ENCODE data around the gene BTC. TPM values are rescaled to one million over a fixed set of nuclear protein-coding genes. Genes with fewer than 3 reads are reported as not detected.

BTC gene
- total RNA-seq, 2 donors from 2014 or later, result 0.09 to 0.24 TPM

- Histone ChIP-seq H3K27me3 (ENCODE audit: control insufficient read depth, insufficient read depth, low read length, poor library complexity, severe bottlenecking) (no peaks in the 10 kb centered on the region), H3K9me3 (ENCODE audit: control insufficient read depth, low read length) (no peaks in the 10 kb centered on the region), H3K27ac (ENCODE audit: low read depth, low read length) (no peak overlapping the region), H3K9ac (ENCODE audit: extremely low read depth, low read length, poor library complexity, severe bottlenecking) (no peak overlapping the region), H3K4me3 (ENCODE audit: low read length) (no peak overlapping the region), H3K36me3 (ENCODE audit: control insufficient read depth, insufficient read depth, low read length) (no peaks in the 10 kb centered on the region), H3K4me1 (ENCODE audit: control insufficient read depth, insufficient read depth, low read length) (peaks cover 3% of the 10 kb centered on the region)
- Mint-ChIP-seq H3K27ac (no peak overlapping the region), H3K4me1 (peaks cover 3% of the 10 kb centered on the region), H3K9me3 (peaks cover 21% of the 10 kb centered on the region), H3K27me3 (ENCODE audit: insufficient read depth) (no peaks in the 10 kb centered on the region), H3K4me3 (no peak overlapping the region), H3K36me3 (ENCODE audit: low read depth) (no peaks in the 10 kb centered on the region)
- peak; percentile 61 for TF ChIP-seq CTCF (conservative IDR thresholded peaks at IDR 0.05)
- 97% methylated on average over 1 of the region's 1 CpG; no CpG with 5 or more reads in 1 of the 2 experiments for WGBS, 2 experiments (ENCODE audit: insufficient coverage in 1 of 2, insufficient read length in 1 of 2)
- no peak for DNase-seq
Observed at GRCh38 chr4:74830928-74831327, 36.6 kb upstream of the BTC start.

- Mint-ChIP-seq H3K27ac (no peak overlapping the region), H3K27me3 (ENCODE audit: insufficient read depth) (no peaks in the 10 kb centered on the region), H3K36me3 (ENCODE audit: low read depth) (no peaks in the 10 kb centered on the region), H3K4me3 (no peak overlapping the region), H3K4me1 (peaks cover 18% of the 10 kb centered on the region), H3K9me3 (no peaks in the 10 kb centered on the region)
- 77 to 92% methylated on average over 1 of the region's 1 CpG for WGBS, 2 experiments (ENCODE audit: insufficient coverage in 1 of 2, insufficient read length in 1 of 2)
- Histone ChIP-seq H3K27me3 (ENCODE audit: control insufficient read depth, insufficient read depth, low read length, poor library complexity, severe bottlenecking) (no peaks in the 10 kb centered on the region), H3K4me3 (ENCODE audit: low read length) (no peak overlapping the region), H3K9me3 (ENCODE audit: control insufficient read depth, low read length) (peaks cover 10% of the 10 kb centered on the region), H3K36me3 (ENCODE audit: control insufficient read depth, insufficient read depth, low read length) (no peaks in the 10 kb centered on the region), H3K9ac (ENCODE audit: extremely low read depth, low read length, poor library complexity, severe bottlenecking) (no peak overlapping the region), H3K4me1 (ENCODE audit: control insufficient read depth, insufficient read depth, low read length) (no peaks in the 10 kb centered on the region), H3K27ac (ENCODE audit: low read depth, low read length) (no peak overlapping the region)
- TF ChIP-seq CTCF (conservative IDR thresholded peaks at IDR 0.05), result no peak
- no peak for DNase-seq
Observed at GRCh38 chr4:74823194-74823593, 28.9 kb upstream of the BTC start.

- H3K9me3 ChIP-seq (ENCODE audit: control insufficient read depth, low read length), result peaks cover 10% of the 10 kb centered on the region
- Mint-ChIP-seq H3K9me3 (no peaks in the 10 kb centered on the region), H3K4me3 (no peak overlapping the region), H3K27ac (no peak overlapping the region), H3K36me3 (ENCODE audit: low read depth) (no peaks in the 10 kb centered on the region), H3K4me1 (peaks cover 18% of the 10 kb centered on the region), H3K27me3 (ENCODE audit: insufficient read depth) (no peaks in the 10 kb centered on the region)
- H3K9ac ChIP-seq (ENCODE audit: extremely low read depth, low read length, poor library complexity, severe bottlenecking), result no peak overlapping the region
- no peak overlapping the region for H3K4me3 ChIP-seq (ENCODE audit: low read length)
- H3K4me1 ChIP-seq (ENCODE audit: control insufficient read depth, insufficient read depth, low read length), result no peaks in the 10 kb centered on the region
- H3K36me3 ChIP-seq (ENCODE audit: control insufficient read depth, insufficient read depth, low read length), result no peaks in the 10 kb centered on the region
- no peaks in the 10 kb centered on the region for H3K27me3 ChIP-seq (ENCODE audit: control insufficient read depth, insufficient read depth, low read length, poor library complexity, severe bottlenecking)
- TF ChIP-seq CTCF (conservative IDR thresholded peaks at IDR 0.05), result no peak
- peak; percentile 45 for DNase-seq
- 92 to 98% methylated on average over 2 of the region's 2 CpGs for WGBS, 2 experiments (ENCODE audit: insufficient coverage in 1 of 2, insufficient read length in 1 of 2)
- no peak overlapping the region for H3K27ac ChIP-seq (ENCODE audit: low read depth, low read length)
Observed at GRCh38 chr4:74822603-74823002, 28.3 kb upstream of the BTC start.
